GM18499 (cell line): ENCODE data around the gene FLRT2.

ENCODE experiments used
- ATAC-seq: cut with Tn5 transposase; IDR thresholded peaks from one replicate; pipeline ENCODE4 v1.9.1; 2021; ENCODE audit warnings: moderate number of reproducible peaks; ENCODE audit not compliant: insufficient read depth, unreplicated experiment

The FLRT2 gene

GRCh38 chr14:85556267-85556666 is 26.3 kb downstream of the FLRT2 start:
- no peak for ATAC-seq

- ATAC-seq: no peak
Observed at GRCh38 chr14:85558505-85558904, 28.6 kb downstream of the FLRT2 start.

- ATAC-seq: no peak
Observed at GRCh38 chr14:85562630-85563029, 32.7 kb downstream of the FLRT2 start.

DNA sequence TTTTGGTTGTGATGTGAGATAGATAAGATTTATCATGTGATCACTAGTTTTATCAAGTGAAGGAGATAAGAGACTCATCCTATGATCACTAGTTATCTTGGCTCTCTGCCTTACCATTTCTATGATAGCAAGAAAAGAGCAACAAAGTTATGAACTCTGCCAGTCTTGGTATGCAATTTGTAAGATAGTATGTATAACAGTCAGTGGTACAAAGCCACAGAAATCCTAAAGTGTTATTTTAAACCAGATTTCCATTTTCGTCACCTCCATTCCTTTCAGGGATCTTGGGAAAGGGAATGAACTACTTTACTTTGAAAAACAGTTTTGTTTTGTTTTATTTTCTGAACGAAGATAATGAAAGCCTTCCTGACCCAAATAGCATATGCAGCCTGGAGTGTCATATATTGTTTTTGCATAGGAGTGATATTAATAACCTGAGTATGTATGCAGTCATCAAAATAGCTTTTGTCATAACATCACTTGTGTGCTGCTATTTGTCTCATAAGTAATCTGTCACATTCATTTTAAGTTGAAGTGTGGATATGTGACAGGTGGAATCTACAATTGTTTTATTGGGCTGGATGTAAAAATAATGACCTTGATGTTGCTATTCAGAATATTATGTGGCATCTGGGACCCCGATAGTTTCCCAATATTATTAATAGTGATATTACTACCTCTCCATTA is 35.0 kb downstream of the FLRT2 start:
- no peak for ATAC-seq

- no peak for ATAC-seq
Observed at GRCh38 chr14:85565862-85566296, 35.9 kb downstream of the FLRT2 start.

- no peak for ATAC-seq
Observed at GRCh38 chr14:85566603-85567002, 36.7 kb downstream of the FLRT2 start.

DNA sequence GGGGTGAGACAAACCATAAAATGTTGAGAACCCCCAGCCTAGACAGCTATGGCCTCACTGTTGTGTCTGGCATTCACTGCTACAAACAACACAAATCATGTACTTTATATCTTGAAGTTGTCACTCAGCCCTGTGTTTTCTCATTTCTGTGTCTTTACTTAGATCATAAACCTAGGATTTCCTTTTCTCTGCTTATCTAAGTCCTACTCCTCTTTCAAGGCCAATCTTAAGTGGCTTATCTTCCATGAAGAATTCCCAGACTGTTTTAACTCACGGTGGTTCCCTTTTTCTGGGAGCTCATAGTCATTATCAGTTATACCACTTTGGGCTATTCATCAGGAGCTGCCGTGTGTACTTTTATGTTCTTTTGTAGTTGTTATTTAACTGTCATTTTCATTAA is 42.1 kb downstream of the FLRT2 start:
- no peak for ATAC-seq

DNA sequence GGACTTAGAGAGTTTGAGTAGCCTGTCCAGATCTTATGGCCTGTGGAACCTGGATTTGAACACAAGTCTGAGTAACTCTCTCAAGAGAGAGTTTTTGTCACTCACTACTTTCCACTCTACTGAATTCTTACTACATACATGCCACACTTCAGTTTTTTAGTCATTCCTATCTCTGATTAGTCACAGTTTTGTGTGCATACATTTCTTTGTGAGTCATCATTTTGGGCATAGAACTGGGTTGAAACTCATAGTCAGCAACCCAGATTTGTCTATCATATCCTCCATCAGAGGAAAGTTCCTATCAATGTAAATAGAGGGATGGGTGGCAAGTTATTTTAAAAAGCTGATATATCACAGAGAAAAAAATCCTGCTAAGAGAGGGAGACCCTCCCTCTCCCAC is 42.9 kb downstream of the FLRT2 start:
- no peak for ATAC-seq

- ATAC-seq: no peak
Observed at GRCh38 chr14:85573406-85573805, 43.5 kb downstream of the FLRT2 start.

DNA sequence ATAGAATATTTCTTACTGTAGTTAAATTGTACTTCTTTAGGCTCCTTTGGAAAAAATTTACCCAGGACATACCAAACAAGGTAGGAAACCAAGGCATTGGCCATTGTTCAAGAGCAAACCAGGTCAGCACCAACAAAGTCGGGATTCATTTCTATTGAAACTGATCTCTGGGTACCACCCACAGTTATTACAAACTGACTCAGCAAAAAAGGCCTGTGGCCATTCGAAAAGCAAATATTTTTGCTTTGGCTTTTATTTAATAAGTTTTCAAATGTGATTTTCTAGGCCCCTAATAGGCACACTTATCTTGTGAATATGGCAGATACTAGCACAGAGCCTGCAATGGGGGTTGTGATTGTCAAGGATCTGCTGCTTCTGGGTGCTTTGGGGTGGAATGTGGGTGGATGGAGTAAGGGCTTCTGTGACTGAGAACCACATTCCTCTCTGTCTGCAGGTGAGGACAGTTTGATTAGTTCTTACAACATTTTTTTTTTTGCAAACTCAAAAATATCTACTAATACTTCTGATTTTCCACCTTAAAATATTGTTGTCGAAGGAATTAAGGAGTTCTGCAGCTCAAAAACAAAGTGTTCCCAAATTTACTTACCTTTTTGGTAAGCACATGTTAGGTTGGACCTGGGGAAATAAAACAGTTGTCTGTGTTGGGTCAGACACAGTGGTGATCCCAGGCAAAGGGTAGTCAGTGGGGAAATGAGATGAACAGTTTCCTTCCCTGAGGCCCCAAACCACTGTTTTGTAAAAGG is 45.1 kb downstream of the FLRT2 start:
- ATAC-seq: no peak

DNA sequence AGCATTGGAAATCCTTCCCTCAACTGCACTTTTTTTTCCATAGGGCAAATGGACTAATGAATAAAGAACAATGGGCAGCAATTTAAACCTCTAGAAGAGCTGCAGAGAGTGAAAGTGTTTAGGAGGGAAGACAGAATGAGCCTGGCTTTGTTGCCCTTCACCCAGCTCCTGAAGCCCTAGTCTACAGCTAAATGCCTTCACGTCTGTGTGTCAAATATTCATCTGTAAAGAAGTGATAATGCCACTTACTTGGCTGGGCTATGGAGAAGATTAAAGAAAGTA is 45.6 kb downstream of the FLRT2 start:
- no peak for ATAC-seq

DNA sequence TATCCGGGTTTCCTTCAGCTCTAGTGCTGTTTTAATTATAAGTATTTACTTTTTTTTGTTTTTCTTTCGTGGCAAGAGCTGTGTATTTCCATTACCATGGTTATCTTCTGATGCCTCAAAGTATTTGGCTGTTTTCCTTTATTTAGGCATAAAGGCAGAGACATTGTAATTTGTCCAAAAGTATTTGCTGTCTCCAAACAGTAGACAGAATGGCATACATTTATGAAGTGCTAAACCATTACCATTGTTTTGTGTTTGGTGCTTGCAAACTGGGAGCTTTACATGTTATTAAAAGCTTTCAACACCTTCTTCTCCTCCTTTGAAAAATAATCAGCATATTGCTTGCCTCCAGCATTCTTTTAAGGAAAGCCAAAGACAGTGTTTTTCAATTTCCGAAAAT is 46.3 kb downstream of the FLRT2 start:
- ATAC-seq: no peak

DNA sequence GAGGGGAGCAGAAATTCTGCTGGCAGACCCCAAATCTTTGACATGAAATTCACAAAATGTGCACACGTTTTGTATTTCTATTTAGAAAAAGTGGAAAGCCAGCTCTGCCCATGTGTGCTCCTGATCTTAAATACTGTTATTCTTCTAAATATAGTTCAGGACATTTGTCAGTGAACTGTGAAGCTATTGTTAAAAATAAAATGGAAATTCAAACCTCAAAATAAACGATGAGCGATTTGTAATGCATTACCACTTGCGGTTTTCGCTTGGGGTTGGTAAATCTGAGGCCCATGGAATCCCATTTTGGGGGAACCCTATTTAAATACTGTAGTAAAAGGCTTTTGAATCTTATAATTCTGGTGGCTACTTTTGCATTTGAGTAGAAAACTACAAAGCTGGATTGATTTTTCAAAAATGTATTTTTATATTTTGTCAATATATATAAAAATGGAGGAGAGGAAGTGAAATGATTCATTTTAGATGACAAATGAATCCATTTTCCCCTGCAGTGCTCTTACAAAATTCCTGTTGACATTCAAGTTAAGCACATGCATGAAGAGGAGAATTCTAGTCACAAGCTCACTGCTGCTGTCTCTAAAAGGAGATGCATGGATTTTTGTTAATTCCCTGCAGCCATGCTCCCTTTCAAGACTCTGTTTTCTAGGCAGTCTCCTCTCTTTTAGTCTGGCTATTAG is 47.1 kb downstream of the FLRT2 start:
- ATAC-seq: no peak

GRCh38 chr14:85577543-85578114 is 47.7 kb downstream of the FLRT2 start:
- ATAC-seq: no peak

DNA sequence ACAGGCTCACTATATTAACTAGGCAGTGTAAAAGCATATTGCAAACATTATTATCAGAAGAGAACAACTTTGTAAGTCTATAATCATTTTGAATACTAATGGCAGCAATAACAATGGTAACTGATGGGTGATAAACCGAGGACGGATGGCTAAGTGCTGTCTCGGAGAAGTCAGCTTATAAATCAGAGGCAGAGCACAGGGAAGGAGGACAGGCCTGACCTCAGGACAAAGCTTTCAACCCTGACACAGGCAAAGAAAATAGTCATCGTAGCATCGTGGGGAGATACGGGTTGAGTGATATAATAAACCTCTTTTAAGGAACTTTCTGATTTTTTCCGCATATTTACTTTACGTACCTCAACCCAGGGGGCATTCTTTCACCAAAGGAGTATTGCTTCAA is 48.4 kb downstream of the FLRT2 start:
- ATAC-seq: no peak

DNA sequence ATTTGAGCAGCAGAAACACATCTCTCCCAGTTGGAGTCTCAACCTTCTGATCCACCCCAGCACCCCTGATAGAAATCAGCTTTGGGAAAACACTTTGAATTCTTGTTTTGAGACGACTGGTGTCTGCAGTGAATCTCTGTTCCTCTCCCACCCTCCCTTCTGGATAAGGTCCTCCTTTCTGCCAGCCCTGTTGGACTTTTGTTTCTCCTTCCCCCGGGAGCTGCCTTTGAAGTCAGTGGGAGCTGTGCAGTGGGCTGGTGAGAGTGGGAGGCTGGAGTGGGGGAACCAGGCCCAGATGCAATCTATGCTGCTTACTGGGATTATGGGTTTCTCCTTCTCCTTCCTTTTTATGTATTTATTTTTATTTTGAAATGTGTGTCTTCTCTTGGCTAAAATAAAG is 49.0 kb downstream of the FLRT2 start:
- ATAC-seq: no peak

DNA sequence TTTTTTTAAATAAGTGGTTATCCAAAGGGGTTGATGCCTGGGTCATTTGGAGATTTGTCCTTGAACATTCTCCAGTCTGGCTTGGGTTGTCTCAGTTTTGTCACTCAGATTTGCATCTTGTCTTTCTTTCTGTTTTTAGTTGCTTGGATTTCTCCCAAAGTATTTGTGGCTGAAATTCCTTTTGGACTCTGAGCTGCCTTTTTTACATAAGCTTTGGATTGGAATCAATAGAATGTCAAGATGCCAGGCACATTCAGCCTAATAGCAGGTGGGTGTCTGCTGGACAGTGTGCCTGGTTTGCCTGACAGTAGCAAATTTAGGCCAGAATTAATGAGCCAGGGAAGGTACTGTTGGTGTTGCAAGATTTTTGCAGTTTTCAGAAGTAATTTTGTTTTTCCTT is 50.0 kb downstream of the FLRT2 start:
- no peak for ATAC-seq

DNA sequence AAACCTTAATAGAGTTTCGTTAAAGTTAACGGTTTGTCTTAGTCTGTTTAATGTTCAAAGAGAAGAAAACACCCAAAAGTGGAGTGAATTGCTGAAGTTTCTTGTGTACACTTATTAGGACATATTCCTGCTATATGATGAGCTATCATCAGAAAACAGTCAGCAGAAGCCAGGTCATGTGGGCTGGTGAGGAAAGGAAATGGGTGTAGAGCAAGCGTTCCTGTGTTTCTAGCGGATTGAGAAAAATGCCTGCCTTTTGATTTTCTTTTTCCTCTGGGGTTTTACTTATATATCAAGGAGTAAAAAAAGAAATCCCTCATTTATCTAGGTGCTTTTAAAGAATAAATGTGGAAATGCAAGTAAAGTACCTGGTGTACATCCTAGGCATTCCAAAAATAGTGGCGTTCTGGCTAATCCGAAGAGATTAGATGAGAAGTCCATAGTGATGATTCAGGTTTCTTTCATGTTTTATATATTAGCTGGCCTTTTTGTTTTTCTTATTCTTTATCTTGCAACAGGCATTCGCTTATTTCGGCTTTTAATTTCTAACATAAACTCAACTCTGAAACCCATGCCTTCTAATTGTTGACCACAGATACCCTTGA is 50.7 kb downstream of the FLRT2 start:
- ATAC-seq: no peak

GRCh38 chr14:85581691-85582090 is 51.7 kb downstream of the FLRT2 start:
- no peak for ATAC-seq

- no peak for ATAC-seq
Observed at GRCh38 chr14:85583380-85583779, 53.4 kb downstream of the FLRT2 start.

DNA sequence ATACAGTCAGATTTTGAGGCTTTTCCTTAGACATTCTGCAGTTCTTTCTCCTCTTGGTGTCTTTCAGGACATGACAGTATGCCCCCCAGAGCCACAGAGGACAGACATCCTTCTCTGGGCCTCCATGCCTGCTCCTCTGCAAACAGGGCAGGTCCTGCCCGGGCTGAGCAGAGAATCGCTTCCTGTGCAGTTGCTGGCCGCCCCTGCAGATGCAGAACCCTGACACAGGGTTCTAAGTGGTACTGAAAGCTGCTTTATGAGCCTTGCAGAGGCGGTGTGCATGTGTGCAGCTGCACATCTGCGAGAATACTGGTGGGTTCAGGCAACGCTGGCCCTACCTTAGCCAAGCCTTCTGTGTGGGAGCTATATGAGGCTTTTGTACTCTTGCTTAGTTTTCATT is 54.5 kb downstream of the FLRT2 start:
- ATAC-seq: no peak
